ENCODE measurements around the gene B3GNT3.

The B3GNT3 gene

DNA sequence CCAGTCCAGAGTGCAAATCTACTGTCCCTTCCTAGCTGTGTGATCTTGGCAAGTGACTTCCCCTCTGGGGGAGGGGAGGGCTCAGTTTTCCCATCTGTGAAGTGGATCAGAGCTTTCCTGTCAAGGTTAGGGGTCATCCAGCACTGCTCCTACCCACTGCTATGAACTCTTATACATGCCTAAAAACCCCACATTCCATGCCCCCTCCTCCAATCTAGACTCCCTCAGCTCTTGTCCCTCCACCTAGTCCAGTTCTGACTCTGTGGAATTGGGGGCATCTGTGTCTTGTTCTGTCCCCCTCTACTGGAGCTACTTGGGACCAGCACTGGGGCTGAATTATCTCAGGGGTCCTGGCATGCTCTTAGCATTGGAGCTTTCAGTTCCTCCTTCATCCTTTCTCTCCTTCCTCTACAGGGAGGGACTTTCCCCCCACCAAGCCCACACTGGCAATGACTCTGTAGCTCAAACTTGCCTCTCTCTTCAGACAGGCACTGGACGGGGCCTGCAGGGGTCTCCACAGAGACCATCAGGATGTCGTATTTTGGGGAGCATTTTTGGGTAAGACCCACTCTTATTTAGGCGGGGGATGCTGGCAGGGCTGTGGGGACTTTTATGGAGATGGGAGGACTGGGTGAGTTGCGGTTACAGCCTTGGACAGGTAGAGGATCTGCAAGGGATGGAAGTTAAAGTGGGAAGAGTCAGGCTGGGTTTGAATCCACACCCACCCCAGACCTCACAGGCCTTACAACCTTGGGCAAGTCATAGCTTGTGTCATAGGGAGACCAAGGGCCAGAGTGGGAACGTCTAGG lies 40.1 kb upstream of the B3GNT3 start:
- ATAC-seq (ENCODE audit: low read depth) (peak; percentile 72), DNase-seq (ENCODE audit: low spot score) (no peak)
- Histone ChIP-seq H3K27me3 (ENCODE audit: insufficient read depth, poor library complexity, severe bottlenecking) (no peaks in the 10 kb centered on the region), H3K4me1 (ENCODE audit: insufficient read depth, poor library complexity, severe bottlenecking) (peaks cover 7% of the 10 kb centered on the region), H3K9me3 (ENCODE audit: severe bottlenecking) (no peaks in the 10 kb centered on the region), H3K4me3 (ENCODE audit: severe bottlenecking) (no peak overlapping the region), H3K36me3 (ENCODE audit: low read depth) (no peaks in the 10 kb centered on the region), H3K27ac (ENCODE audit: poor library complexity, severe bottlenecking) (no peak overlapping the region)
- TF ChIP-seq, protein P1, sequence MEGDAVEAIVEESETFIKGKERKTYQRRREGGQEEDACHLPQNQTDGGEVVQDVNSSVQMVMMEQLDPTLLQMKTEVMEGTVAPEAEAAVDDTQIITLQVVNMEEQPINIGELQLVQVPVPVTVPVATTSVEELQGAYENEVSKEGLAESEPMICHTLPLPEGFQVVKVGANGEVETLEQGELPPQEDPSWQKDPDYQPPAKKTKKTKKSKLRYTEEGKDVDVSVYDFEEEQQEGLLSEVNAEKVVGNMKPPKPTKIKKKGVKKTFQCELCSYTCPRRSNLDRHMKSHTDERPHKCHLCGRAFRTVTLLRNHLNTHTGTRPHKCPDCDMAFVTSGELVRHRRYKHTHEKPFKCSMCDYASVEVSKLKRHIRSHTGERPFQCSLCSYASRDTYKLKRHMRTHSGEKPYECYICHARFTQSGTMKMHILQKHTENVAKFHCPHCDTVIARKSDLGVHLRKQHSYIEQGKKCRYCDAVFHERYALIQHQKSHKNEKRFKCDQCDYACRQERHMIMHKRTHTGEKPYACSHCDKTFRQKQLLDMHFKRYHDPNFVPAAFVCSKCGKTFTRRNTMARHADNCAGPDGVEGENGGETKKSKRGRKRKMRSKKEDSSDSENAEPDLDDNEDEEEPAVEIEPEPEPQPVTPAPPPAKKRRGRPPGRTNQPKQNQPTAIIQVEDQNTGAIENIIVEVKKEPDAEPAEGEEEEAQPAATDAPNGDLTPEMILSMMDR (IDR thresholded peaks at IDR 0.05; ENCODE audit: poor library complexity, severe bottlenecking), result no peak

DNA sequence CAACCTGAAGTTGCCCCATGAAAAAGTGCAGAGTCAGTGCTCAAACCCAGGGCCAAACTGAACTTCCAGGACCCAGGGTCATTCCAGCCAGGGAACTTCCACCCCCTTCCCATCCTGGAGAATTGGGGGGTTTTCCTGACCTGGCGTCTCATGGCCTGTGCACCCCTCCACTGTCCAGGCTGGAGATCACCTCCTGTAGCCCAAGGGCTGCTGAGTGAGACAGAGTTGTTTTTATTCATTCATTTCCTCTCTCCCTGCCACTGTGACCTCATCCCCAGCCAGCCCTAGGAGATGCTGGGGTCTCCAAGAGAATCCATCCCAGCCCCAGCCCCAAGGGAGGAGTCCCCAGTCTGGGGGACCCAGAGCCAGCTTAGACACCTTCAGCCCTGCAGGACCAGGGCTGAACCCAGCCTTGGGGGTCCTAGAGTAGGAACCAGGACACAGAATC lies 39.5 kb upstream of the B3GNT3 start:
- Histone ChIP-seq H3K4me3 (ENCODE audit: severe bottlenecking) (no peak overlapping the region), H3K4me1 (ENCODE audit: insufficient read depth, poor library complexity, severe bottlenecking) (peaks cover 7% of the 10 kb centered on the region), H3K27ac (ENCODE audit: poor library complexity, severe bottlenecking) (no peak overlapping the region), H3K27me3 (ENCODE audit: insufficient read depth, poor library complexity, severe bottlenecking) (no peaks in the 10 kb centered on the region), H3K9me3 (ENCODE audit: severe bottlenecking) (no peaks in the 10 kb centered on the region), H3K36me3 (ENCODE audit: low read depth) (no peaks in the 10 kb centered on the region)
- DNase-seq (ENCODE audit: low spot score) (no peak), ATAC-seq (ENCODE audit: low read depth) (peak; percentile 28; the same call in 2 of the 3 replicates)
- TF ChIP-seq, protein P1 (IDR thresholded peaks at IDR 0.05; ENCODE audit: poor library complexity, severe bottlenecking), result no peak

DNA sequence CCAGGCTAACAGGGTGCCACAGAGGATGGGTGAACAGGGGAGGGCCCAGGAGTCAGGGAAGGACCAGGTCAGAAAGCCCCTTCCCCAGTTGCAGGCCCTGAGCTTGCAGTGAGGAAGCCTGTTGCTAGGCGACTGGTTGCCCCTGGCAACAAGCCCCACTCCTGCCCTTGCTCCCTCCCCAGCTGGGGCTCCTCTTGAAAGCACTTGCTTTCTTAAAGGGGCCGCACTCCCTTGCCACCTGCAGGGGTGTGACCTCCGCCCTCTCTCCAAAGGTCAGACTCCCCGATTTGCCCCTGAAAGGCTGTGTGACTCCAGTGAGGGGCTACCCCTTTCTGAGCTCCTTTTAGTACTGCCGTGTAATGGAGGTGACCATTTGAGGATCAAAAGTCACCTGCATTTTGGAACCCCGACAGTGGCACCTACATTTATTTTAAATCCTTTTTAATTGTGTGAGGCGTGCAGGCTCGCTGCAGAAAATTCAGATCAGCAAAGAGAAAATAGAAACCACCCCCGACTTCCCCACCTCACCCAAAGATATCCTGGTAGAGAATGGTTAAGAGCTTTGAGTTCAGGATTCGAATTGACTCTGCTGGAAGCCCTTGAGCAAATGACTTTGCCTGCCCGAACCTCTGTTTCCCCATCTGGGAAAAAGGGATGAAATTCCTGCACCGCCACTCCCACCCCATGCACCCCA lies 38.8 kb upstream of the B3GNT3 start:
- H3K27me3 ChIP-seq (ENCODE audit: insufficient read depth, poor library complexity, severe bottlenecking), result no peaks in the 10 kb centered on the region
- no peak overlapping the region for H3K4me3 ChIP-seq (ENCODE audit: severe bottlenecking)
- DNase-seq (ENCODE audit: low spot score) (no peak), ATAC-seq (ENCODE audit: low read depth) (peak; percentile 22; the same call in 1 of the 3 replicates)
- peaks cover 7% of the 10 kb centered on the region for H3K4me1 ChIP-seq (ENCODE audit: insufficient read depth, poor library complexity, severe bottlenecking)
- no peak overlapping the region for H3K27ac ChIP-seq (ENCODE audit: poor library complexity, severe bottlenecking)
- no peaks in the 10 kb centered on the region for H3K9me3 ChIP-seq (ENCODE audit: severe bottlenecking)
- TF ChIP-seq, protein P1 (IDR thresholded peaks at IDR 0.05; ENCODE audit: poor library complexity, severe bottlenecking), result no peak
- no peaks in the 10 kb centered on the region for H3K36me3 ChIP-seq (ENCODE audit: low read depth)

DNA sequence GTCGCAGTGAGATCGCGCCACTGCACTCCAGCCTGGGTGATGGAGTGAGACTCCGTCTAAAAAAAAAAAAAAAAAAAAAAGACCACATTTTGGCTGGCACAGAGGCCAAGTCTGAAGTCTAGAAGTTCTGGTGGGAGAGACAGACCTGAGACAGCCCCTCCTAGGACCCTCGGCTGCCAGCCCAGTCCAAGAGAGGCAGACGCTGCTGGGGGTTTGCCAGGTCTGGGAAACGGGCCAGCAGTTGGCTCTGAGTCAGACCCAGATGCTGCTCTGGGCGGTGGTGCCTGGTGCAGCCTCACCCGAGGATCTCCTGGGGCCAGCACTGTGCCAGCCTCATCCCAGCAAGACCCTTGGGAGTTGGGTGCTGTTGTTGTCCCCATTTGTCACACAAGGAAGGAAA lies 37.8 kb upstream of the B3GNT3 start:
- Histone ChIP-seq H3K27me3 (ENCODE audit: insufficient read depth, poor library complexity, severe bottlenecking) (no peaks in the 10 kb centered on the region), H3K4me3 (ENCODE audit: severe bottlenecking) (no peak overlapping the region), H3K4me1 (ENCODE audit: insufficient read depth, poor library complexity, severe bottlenecking) (peaks cover 7% of the 10 kb centered on the region), H3K27ac (ENCODE audit: poor library complexity, severe bottlenecking) (no peak overlapping the region), H3K36me3 (ENCODE audit: low read depth) (no peaks in the 10 kb centered on the region), H3K9me3 (ENCODE audit: severe bottlenecking) (no peaks in the 10 kb centered on the region)
- TF ChIP-seq, protein P1 (IDR thresholded peaks at IDR 0.05; ENCODE audit: poor library complexity, severe bottlenecking), result no peak
- DNase-seq (ENCODE audit: low spot score) (no peak), ATAC-seq (ENCODE audit: low read depth) (peak; percentile 70)

All from RWPE2 (cell line).